ENCODE measurements around the gene C16orf87. TPM values are rescaled to one million over a fixed set of nuclear protein-coding genes. Genes with fewer than 3 reads are reported as not detected.

C16orf87 gene
- total and polyA plus RNA-seq, 9 of the 15 experiments (the other 6 are each of a cell fraction or from before 2014, with no cell fraction given): 7.8 to 16.7 (median 10.5) TPM

DNA sequence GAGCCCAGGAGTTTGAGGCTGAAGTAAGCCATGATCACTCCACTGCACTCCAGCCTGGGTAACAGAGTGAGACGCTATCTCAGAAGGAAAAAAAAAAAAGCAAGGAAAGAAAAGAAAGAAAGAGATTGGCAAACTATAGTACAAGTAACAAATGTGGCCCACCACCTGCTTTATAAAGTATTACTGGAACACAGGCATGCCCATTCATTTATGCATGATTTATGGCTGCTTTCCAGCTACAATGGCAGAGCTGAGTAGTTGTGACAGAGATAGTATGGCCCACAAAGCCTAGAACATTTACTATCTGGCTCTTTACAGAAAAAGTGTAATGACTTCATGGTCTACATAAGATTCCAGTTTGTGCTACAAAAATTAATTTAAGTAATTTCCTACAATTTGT is 23.6 kb downstream of the C16orf87 start:
- no peak for DNase-seq (ENCODE audit: extremely low read depth in 1 of 4, low spot score in 3 of 4)
- FAIRE-seq: no peak
- intact Hi-C loops (cut with micrococcal nuclease): no loop called here
- ChIA-PET CTCF (ENCODE audit: low intra/inter-chr PET ratio) (interaction anchor here (0.7 kb wide), 1 partner anchor 48 kb away, joined by 3 read pairs; no protein-coding TSS in a partner anchor), POLR2A (no interaction called here)
- no peak overlapping the region for H3K4me3 ChIP-seq
- H3K9me3 ChIP-seq (replicated peaks; ENCODE audit: control insufficient read depth, insufficient read depth, low read depth, low read length): no peaks in the 10 kb centered on the region
- no CpG with 5 or more reads among the region's 1 CpG for WGBS (ENCODE audit: insufficient coverage, low coverage, missing lambda C conversion rate)
- no peaks in the 10 kb centered on the region for H3K9me1 ChIP-seq (ENCODE audit: control insufficient read depth, insufficient read depth, low read length)
- no peak for ATAC-seq
- H3K27ac ChIP-seq (ENCODE audit: extremely low read depth, low read depth, low read length): no peak overlapping the region
- H3K9ac ChIP-seq (ENCODE audit: insufficient read depth in 1 of 2, low read depth in 2 of 2, low read length in 2 of 2): no peak overlapping the region
- peaks cover 13% of the 10 kb centered on the region; the same call in 2 of the 3 replicates for H3K79me2 ChIP-seq (ENCODE audit: control insufficient read depth, insufficient read depth, low read length)
- TF ChIP-seq NCOR1 (IDR thresholded peaks at IDR 0.05): no peak
- TF ChIP-seq, protein P1, sequence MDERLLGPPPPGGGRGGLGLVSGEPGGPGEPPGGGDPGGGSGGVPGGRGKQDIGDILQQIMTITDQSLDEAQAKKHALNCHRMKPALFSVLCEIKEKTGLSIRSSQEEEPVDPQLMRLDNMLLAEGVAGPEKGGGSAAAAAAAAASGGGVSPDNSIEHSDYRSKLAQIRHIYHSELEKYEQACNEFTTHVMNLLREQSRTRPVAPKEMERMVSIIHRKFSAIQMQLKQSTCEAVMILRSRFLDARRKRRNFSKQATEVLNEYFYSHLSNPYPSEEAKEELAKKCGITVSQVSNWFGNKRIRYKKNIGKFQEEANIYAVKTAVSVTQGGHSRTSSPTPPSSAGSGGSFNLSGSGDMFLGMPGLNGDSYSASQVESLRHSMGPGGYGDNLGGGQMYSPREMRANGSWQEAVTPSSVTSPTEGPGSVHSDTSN (CRISPR knock-in tag; IDR thresholded peaks at IDR 0.05; ENCODE audit: low read depth): no peak
- TF ChIP-seq, protein P1 (tag; conservative IDR thresholded peaks at IDR 0.05; ENCODE audit: low read depth): peak; percentile 66
- peaks cover 15% of the 10 kb centered on the region; the same call in 1 of the 3 replicates for H3K36me3 ChIP-seq (ENCODE audit: control insufficient read depth, insufficient read depth, low read length)
- H3K4me2 ChIP-seq (ENCODE audit: insufficient read depth, low read length): no peak overlapping the region
- H3K4me1 ChIP-seq (replicated peaks in 1 of 2; ENCODE audit: control insufficient read depth in 2 of 2, insufficient read depth in 2 of 2, low read length in 2 of 2): no peaks in the 10 kb centered on the region; a peak in 1 of 5 replicates
- no peak overlapping the region for H2AFZ ChIP-seq (ENCODE audit: low read depth, low read length)
- no peaks in the 10 kb centered on the region for H3K27me3 ChIP-seq (ENCODE audit: control insufficient read depth in 2 of 2, insufficient read depth in 2 of 2, low read length in 2 of 2)
- no TSS peak for BruUV-seq (replicated peaks)
- no peaks in the 10 kb centered on the region for H4K20me1 ChIP-seq (replicated peaks; ENCODE audit: control insufficient read depth, insufficient read depth, low read length)
- in situ Hi-C loops (cut with MboI): no loop called here

DNA sequence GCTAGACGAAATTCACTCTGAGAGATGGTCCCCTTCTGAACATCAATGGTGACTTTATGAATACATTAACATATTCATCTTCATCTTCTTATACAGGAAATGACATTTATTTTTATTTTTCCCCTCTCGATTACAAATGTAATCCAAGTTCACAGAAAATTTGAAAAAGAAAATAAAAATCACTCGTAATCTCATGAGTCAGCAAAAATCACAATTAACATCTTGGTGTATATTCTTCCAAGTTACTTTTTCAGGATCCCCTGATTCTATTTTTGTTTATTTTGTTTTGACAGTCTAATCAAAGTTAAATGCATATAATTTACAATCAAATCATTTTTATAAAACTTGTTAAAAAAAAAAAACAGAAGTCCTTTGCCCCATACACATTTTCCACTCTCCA is 27.6 kb downstream of the C16orf87 start:
- no peaks in the 10 kb centered on the region; a peak in 1 of 5 replicates for H3K4me1 ChIP-seq (replicated peaks in 1 of 2; ENCODE audit: control insufficient read depth in 2 of 2, insufficient read depth in 2 of 2, low read length in 2 of 2)
- H2AFZ ChIP-seq (ENCODE audit: low read depth, low read length): no peak overlapping the region
- CTCF ChIA-PET (ENCODE audit: low intra/inter-chr PET ratio): no interaction called here
- no peak overlapping the region for H3K27ac ChIP-seq (ENCODE audit: extremely low read depth, low read depth, low read length)
- ATAC-seq (no peak), FAIRE-seq (no peak), DNase-seq (ENCODE audit: extremely low read depth in 1 of 4, low spot score in 3 of 4) (no peak)
- H4K20me1 ChIP-seq (replicated peaks; ENCODE audit: control insufficient read depth, insufficient read depth, low read length): no peaks in the 10 kb centered on the region
- no peaks in the 10 kb centered on the region for H3K9me1 ChIP-seq (ENCODE audit: control insufficient read depth, insufficient read depth, low read length)
- H3K79me2 ChIP-seq (ENCODE audit: control insufficient read depth, insufficient read depth, low read length): no peaks in the 10 kb centered on the region
- no peak overlapping the region for H3K4me2 ChIP-seq (ENCODE audit: insufficient read depth, low read length)
- intact Hi-C loops (cut with micrococcal nuclease): no loop called here
- no peaks in the 10 kb centered on the region for H3K9me3 ChIP-seq (replicated peaks; ENCODE audit: control insufficient read depth, insufficient read depth, low read depth, low read length)
- H3K27me3 ChIP-seq (ENCODE audit: control insufficient read depth in 2 of 2, insufficient read depth in 2 of 2, low read length in 2 of 2): no peaks in the 10 kb centered on the region
- POLR2A ChIA-PET: no interaction called here
- no peak overlapping the region for H3K9ac ChIP-seq (ENCODE audit: insufficient read depth in 1 of 2, low read depth in 2 of 2, low read length in 2 of 2)
- 78% methylated on average over 3 of the region's 3 CpGs for WGBS (ENCODE audit: insufficient coverage, low coverage, missing lambda C conversion rate)
- no TSS peak for BruUV-seq (replicated peaks)
- in situ Hi-C loops (cut with MboI): no loop called here
- no peak overlapping the region for H3K4me3 ChIP-seq
- H3K36me3 ChIP-seq (ENCODE audit: control insufficient read depth, insufficient read depth, low read length): peaks cover 15% of the 10 kb centered on the region; the same call in 1 of the 3 replicates
- TF ChIP-seq MAFK (IDR thresholded peaks at IDR 0.05; ENCODE audit: low read length) (peak; percentile 99), NFE2 (IDR thresholded peaks at IDR 0.05; ENCODE audit: low read depth) (0 out of 2 replicates have a peak, but pooled peaks have one; percentile 23), SRSF3 (IDR thresholded peaks at IDR 0.05; ENCODE audit: insufficient read depth, low read length) (no peak), ZNF24 (IDR thresholded peaks at IDR 0.05) (no peak), KAT7 (CRISPR knock-in tag; IDR thresholded peaks at IDR 0.05; ENCODE audit: borderline replicate concordance) (no peak), ZNF12 (CRISPR knock-in tag; IDR thresholded peaks at IDR 0.05) (no peak), MAFG (tag; conservative IDR thresholded peaks at IDR 0.05) (peak; percentile 94)
- TF ChIP-seq, protein P2, sequence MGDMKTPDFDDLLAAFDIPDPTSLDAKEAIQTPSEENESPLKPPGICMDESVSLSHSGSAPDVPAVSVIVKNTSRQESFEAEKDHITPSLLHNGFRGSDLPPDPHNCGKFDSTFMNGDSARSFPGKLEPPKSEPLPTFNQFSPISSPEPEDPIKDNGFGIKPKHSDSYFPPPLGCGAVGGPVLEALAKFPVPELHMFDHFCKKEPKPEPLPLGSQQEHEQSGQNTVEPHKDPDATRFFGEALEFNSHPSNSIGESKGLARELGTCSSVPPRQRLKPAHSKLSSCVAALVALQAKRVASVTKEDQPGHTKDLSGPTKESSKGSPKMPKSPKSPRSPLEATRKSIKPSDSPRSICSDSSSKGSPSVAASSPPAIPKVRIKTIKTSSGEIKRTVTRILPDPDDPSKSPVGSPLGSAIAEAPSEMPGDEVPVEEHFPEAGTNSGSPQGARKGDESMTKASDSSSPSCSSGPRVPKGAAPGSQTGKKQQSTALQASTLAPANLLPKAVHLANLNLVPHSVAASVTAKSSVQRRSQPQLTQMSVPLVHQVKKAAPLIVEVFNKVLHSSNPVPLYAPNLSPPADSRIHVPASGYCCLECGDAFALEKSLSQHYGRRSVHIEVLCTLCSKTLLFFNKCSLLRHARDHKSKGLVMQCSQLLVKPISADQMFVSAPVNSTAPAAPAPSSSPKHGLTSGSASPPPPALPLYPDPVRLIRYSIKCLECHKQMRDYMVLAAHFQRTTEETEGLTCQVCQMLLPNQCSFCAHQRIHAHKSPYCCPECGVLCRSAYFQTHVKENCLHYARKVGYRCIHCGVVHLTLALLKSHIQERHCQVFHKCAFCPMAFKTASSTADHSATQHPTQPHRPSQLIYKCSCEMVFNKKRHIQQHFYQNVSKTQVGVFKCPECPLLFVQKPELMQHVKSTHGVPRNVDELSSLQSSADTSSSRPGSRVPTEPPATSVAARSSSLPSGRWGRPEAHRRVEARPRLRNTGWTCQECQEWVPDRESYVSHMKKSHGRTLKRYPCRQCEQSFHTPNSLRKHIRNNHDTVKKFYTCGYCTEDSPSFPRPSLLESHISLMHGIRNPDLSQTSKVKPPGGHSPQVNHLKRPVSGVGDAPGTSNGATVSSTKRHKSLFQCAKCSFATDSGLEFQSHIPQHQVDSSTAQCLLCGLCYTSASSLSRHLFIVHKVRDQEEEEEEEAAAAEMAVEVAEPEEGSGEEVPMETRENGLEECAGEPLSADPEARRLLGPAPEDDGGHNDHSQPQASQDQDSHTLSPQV (IDR thresholded peaks at IDR 0.05): no peak
